IPS-NIHi7 (cell line): ENCODE results near the gene FBXO8.

Experiments used
- DNase-seq: peaks from one replicate; pipeline ENCODE4 v3.0.0; 2012; ENCODE audit warnings: mixed read lengths; ENCODE audit errors: extremely low spot score

The FBXO8 gene

DNA sequence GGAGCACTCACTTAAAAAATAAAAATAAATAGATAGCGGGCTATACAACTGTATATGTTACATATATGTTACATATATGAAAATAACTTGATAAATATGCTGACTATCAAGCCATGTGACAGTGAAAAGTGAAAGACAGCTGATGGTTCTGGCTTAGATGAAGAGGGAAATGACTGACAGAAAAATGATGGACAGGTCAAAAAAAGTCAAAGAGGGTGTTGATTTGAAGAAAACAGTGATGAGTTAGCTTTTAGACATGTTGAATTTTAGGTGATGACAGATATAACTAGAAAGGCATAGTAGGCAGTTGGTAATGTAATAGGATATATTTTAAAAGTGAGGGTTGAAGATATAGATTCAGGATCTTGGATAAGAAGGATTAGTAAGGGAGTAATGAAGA lies 37.8 kb downstream of the FBXO8 start:
- no peak for DNase-seq

GRCh38 chr4:174244441-174244840 lies 39.0 kb downstream of the FBXO8 start:
- no peak for DNase-seq

DNA sequence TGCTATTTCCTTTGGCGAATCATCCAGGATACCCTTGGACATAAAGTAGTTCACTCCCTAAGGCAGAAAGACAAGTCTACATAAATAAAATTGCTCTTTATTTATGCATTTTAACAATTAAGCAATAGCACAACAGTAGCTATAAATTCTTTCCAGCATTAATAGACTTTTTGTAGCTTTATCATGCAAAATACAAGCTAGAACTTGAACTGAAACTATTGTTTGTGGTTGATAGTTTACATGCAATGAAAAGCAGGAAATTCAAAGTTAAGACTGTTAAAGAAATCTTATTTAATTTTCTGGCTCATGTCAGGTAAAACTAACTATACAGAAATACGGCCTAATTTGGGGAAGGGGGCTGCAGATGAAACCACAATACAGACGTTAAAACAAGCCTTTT lies 42.3 kb downstream of the FBXO8 start:
- DNase-seq = no peak

- DNase-seq = no peak
Measured at GRCh38 chr4:174236359-174236758, 47.1 kb downstream of the FBXO8 start.

- no peak for DNase-seq
Measured at GRCh38 chr4:174230680-174231079, 52.8 kb downstream of the FBXO8 start.

DNA sequence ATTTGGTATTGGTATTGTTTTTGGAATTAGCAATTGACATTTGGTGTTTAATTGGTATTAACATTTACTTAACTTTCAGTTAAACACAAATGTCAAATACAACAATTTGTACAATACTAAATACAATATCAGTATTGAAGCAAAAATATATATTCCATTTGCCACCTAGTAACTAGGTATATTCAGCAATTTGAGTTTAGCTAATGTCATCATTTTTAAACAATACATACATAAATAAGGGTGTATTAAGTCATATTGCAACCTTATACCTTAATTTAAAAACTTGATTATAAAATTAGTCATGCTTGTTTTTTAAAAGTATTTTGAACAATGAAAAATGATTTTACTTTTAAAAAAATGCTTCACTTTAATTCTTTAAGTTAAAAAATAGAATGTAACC lies 53.3 kb downstream of the FBXO8 start:
- no peak for DNase-seq

DNA sequence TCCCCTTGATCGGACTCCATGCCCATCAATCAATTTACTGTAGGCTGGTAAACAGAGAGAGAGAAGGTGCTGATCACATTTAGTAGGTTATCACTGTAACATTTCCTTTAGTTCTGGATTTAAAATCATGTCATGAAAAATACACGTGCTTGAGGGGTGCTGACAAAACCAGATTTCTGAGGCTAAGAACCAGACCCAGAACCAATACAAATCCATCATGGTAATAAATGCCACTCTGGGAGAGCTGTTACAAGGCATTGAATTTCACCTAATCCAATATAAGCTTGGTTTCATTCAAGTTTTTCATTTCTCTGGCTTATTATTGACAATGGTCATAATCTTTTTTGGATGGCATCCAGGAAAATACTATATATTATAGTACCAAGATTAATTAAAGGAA lies 54.5 kb downstream of the FBXO8 start:
- no peak for DNase-seq

DNA sequence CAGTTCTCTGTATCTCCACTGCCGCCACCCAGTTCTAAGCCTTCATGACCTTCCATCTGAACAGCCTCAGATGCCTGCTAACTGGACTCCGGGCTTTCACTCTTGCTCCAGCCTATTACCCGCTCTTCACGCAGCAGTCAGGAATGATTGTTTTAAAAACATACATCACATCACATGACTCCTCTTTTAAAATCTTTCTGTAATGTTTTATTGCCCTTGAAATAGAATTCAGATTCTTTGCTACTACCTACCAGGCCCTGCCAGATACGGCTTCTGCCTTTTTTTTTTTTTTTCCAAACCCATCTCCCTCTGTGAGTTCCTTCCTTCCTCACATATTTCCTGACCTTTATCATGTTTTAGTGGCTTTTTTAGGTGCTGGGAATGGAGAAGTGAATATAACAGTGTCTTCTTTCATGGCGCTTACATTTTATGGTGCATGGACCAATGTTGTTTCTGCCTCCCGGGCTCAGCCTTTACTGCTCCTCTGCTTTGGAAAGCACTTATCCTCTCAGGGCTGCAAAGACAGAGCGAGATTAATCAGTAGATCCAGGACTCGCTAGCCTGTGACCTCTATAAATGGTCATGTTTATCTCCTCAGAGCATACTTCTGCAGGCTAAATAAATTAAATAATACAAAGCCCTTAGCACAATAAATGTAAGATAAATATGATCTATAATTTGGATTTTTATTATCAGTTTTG lies 58.0 kb downstream of the FBXO8 start:
- DNase-seq = no peak

DNA sequence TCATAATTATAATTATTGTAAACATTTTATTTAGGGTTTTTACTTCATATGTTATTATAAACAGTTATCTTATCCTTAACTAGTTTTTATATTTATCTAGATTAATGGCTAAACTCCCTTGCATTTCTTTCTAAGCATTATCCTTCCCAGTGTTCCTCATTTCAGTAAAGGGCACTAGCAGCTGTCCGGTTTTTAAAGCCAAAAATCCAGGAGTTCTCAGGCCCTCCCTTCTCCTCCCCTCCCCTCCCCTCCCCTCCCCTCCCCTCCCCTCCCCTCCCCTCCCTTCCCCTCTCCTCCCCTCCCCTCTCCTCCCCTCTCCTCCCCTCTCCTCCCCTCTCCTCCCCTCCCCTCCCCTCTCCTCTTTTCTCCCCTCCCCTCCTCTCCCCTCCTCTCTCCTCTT lies 58.9 kb downstream of the FBXO8 start:
- DNase-seq = no peak

DNA sequence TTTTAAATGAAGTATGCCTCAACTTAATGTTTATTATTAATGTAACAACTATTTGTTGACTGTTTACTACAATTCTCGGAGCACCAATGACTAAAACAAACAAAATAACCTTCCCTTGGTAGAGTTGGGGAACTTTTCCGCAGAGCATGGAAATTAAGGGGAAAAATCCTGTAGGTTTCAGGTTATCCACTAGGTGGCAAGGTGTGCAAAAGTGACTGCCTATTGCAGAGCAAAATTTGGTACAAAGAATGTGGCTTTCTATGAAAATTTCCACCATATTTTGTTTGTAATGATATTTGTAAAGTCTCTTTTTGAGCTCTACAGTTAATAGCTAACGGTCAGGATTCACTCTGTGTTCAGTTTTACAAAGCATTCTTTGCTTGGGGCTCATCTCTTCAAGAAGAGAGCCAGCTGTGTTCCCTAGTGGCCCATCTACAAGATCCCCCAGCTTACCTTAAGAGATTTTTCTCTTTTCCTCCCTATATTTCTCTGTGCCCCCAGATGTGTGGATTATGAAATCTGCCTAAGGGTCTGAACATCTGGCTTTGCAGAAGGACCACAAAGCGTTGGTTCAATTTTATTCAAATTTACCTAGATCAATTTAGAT lies 61.1 kb downstream of the FBXO8 start:
- DNase-seq = peak; percentile 25

- peak; percentile 38 for DNase-seq
Measured at GRCh38 chr4:174218127-174218790, 65.2 kb downstream of the FBXO8 start.

- DNase-seq = peak; percentile 18
Measured at GRCh38 chr4:174217273-174218126, 66.0 kb downstream of the FBXO8 start.

DNA sequence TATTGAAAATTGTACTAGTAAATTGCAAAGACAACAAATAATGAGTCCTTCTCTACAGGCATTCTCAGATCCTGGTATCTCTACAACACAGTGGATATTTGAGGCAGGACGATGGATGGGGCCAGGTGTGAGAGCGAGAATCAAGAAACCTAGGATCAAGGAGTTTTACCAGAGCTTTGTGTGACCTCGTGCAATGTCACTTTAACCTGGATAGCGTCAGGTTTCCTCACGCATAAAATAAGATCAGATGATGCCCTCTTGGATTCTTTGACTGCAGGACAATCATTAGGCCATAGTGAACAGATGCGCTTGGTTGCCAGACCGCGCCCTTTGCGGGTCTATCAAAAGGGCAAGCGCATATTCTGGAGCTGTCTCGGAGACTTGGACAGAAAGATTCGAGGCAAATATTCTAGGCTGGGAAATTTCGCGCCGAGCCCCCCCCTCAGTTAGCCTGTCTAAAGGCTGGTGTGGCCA lies 66.6 kb downstream of the FBXO8 start:
- no peak for DNase-seq

- peak; percentile 22 for DNase-seq
Measured at GRCh38 chr4:174215961-174216680, 67.3 kb downstream of the FBXO8 start.

DNA sequence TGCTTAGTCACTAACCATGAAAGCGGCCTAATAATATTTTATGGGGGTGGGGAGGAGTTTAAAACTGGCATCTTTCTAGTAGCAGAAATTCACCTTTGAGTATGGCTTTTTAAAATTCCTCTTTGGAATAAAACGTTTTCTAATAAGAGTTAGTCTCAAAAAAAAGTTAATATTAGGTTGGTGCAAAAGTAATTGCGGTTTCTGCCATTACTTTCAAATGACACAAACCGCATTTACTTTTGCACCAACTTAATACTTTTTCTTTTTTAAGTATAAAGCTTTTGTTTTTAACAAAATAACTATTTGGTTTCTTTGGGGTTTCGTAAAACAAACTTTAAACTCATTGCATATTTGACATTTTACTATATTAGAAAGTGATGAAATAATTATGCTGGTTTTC lies 68.4 kb downstream of the FBXO8 start:
- no peak for DNase-seq

GRCh38 chr4:174214101-174214878 lies 69.2 kb downstream of the FBXO8 start:
- DNase-seq = peak; percentile 62

- DNase-seq = no peak
Measured at GRCh38 chr4:174213731-174214100, 69.8 kb downstream of the FBXO8 start.

GRCh38 chr4:174212061-174212460 lies 71.4 kb downstream of the FBXO8 start:
- DNase-seq = no peak

GRCh38 chr4:174211622-174212044 lies 71.8 kb downstream of the FBXO8 start:
- DNase-seq = no peak

- DNase-seq = no peak
Measured at GRCh38 chr4:174210952-174211490, 72.4 kb downstream of the FBXO8 start.
